Upper lobe of left lung (tissue), 4 donors: Measurements from ENCODE around the gene MYADM.

Experiments used
- CTCF ChIP-seq, 6 experiments: fragments of 450-650 bp in 4 of 6; fragments of 200-600 bp in 2 of 6; sonication (generic) in 2 of 6; IDR thresholded peaks; one replicate each; pipeline ENCODE4 v1.5.1; 2016 to 2019; ENCODE audit warnings: antibody characterized with exemption in 6 of 6
- EP300 ChIP-seq, 4 donors: sonication (generic); formaldehyde crosslinking; IDR thresholded peaks; one replicate each; pipeline ENCODE4 v1.5.1; 2017; ENCODE audit warnings: antibody characterized with exemption in 4 of 4, control low read depth in 2 of 4
- POLR2A ChIP-seq, 4 donors: fragments of 450-650 bp; IDR thresholded peaks; one replicate each; pipeline ENCODE4 v1.5.1; 2016 to 2017; ENCODE audit warnings: antibody characterized with exemption in 4 of 4, mild to moderate bottlenecking in 2 of 4
- POLR2AphosphoS5 ChIP-seq, 2 donors: sonication (generic); formaldehyde crosslinking; IDR thresholded peaks; one replicate each; pipeline ENCODE4 v1.5.1; 2017; ENCODE audit warnings: antibody characterized with exemption in 2 of 2

DNA sequence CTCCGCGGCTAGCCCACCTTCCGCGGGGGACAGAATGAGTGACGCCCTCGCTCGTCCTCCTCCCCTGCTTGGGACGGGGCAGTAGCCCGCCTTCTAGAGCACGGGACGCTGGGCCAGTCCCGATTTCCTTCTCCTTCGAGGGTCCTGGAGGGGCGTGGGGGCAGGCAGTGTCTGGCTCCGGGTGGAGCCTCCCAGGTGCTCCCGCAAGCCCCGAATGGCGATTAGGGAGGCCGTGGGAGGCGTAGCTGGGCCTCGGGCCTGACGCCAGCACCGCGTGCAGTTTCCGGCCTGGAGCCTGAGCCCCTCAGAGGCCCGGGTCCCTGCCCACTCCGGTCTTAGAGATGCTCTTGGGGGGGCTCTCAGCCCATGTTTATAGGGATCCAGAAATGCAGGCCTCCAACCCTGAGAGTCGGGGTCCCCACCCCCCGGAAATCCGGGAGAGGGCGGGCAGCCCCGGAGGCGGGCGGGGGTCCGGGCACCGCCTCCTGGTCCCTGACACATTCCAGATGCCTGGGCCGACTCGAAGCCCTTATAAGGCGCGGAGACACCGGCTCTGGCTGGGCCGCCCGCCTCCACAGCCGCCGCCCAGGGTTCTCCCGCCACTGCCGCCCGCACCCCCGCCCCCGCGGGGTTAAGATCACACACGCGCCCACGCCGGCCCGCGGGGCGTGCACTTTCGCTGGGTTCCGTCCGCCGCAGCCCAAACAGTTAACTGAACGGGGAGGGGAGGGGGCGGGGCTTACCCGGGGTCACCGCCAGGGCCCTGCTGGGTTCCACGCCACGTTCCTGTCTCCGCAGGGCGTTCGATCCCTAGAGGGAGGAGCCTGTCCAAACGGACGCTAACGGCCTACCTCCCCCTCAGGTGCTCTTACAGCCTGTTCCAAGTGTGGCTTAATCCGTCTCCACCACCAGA is 1.5 kb downstream of the MYADM start:
- TF ChIP-seq CTCF (IDR thresholded peaks at IDR 0.05) (peak; percentile 48 to 88 (median 67)), POLR2A (IDR thresholded peaks at IDR 0.05) (peak in 3 of 4 donors; percentile 35 to 67 (median 63)), EP300 (IDR thresholded peaks at IDR 0.05) (no peak), POLR2AphosphoS5 (IDR thresholded peaks at IDR 0.05) (peak; percentile 71 to 72)
